ENCODE data around the gene C14orf93. TPM values are rescaled to one million over a fixed set of nuclear protein-coding genes. Genes with fewer than 3 reads are reported as not detected.

The C14orf93 gene
- total and polyA plus RNA-seq, 2 donors (not counting 1 experiment from before 2014, with no cell fraction given): 17.9 to 26.8 TPM

GRCh38 chr14:23034498-23035302 lies 24.8 kb upstream of the C14orf93 start, which contains the start of gene PSMB5:
Gene PSMB5, minus strand, starts transcription at chr14:23034900. Its CDS starts 19 bp downstream, at chr14:23034881.
- Histone ChIP-seq H3K4me3 (ENCODE audit: control extremely low read depth in 1 of 5, extremely low read depth in 1 of 5, insufficient read depth in 1 of 5, low read depth in 2 of 5, low read length in 4 of 5) (peak within 1 kb of the TSS; percentile 62 to 100 (median 66)), H4K20me1 (ENCODE audit: control insufficient read depth, insufficient read depth, low read length, poor library complexity, severe bottlenecking) (no peaks in the 10 kb centered on the region), H2AFZ (ENCODE audit: insufficient read depth, low read depth, low read length, poor library complexity, severe bottlenecking) (peak within 1 kb of the TSS; percentile 89), H3K79me2 (ENCODE audit: control insufficient read depth, insufficient read depth, low read length) (peaks cover 22% of the 10 kb centered on the region), H3K27me3 (replicated peaks in 1 of 4; ENCODE audit: control extremely low read depth in 1 of 4, control insufficient read depth in 3 of 4, insufficient read depth in 4 of 4, low read length in 3 of 4) (no peaks in the 10 kb centered on the region), H3K9ac (ENCODE audit: low read length) (peak within 1 kb of the TSS; percentile 84), H3K36me3 (replicated peaks in 1 of 2; ENCODE audit: control extremely low read depth in 1 of 2, control insufficient read depth in 1 of 2, extremely low read depth in 1 of 2, insufficient read depth in 2 of 2, low read length in 1 of 2) (peaks cover 4 to 22% of the 10 kb centered on the region in 2 experiments), H3K4me2 (replicated peaks; ENCODE audit: low read depth, low read length, poor library complexity, severe bottlenecking) (peak within 1 kb of the TSS; percentile 78), H3K27ac (ENCODE audit: low read length in 2 of 2) (peak within 1 kb of the TSS; percentile 81 to 93), H3K9me3 (ENCODE audit: control extremely low read depth in 1 of 3, control insufficient read depth in 2 of 3, insufficient read depth in 1 of 3, low read length in 2 of 3) (no peaks in the 10 kb centered on the region), H3K4me1 (ENCODE audit: control insufficient read depth in 2 of 2, insufficient read depth in 2 of 2, low read length in 2 of 2) (peaks cover 14 to 20% of the 10 kb centered on the region in 2 donors)
- DNase-seq: peak; percentile 96
- H3K27me3 Mint-ChIP-seq: no peaks in the 10 kb centered on the region
- no peaks in the 10 kb centered on the region for H3K9me3 Mint-ChIP-seq (ENCODE audit: insufficient read depth)
- peak within 1 kb of the TSS; percentile 93 for H3K27ac Mint-ChIP-seq
- ChIA-PET CTCF (interaction anchor here (0.9 to 2.5 kb wide), 5 partner anchors 23 to 478 kb away, joined by 3 to 12 read pairs (median 5); partner anchors contain the start of gene CDH24), POLR2A (interaction anchor here (2.1 kb wide), 1 partner anchor 28 kb away, joined by 8 read pairs; no protein-coding TSS in a partner anchor)
- intact Hi-C loops (cut with micrococcal nuclease): loop anchor here (1.0 to 2.0 kb wide), 8 partner anchors 24 to 445 kb away; partner anchors contain the start of genes ACIN1, C14orf119, DAD1 and HAUS4
- H3K4me1 Mint-ChIP-seq: peaks cover 28% of the 10 kb centered on the region
- no peak for TF ChIP-seq EZH2 (IDR thresholded peaks at IDR 0.05; ENCODE audit: borderline replicate concordance, insufficient read depth, low read depth, low read length, poor library complexity, severe bottlenecking)
- no peak for TF ChIP-seq CTCF (IDR thresholded peaks at IDR 0.05)
- 0% methylated on average over 31 of the region's 36 CpGs for WGBS (ENCODE audit: insufficient coverage)
- ATAC-seq (ENCODE audit: low read depth): peak; percentile 92
- peak within 1 kb of the TSS; percentile 86 for H3K4me3 Mint-ChIP-seq
